Kidney glomerular epithelial cell (primary cell): Measurements from ENCODE around the gene TARS3.

Experiments used
- DNase-seq: peaks from one replicate; lab custom pipeline; 2025; lab: John Stamatoyannopoulos, UW

The TARS3 gene

GRCh38 chr15:101698314-101698713 lies 26.0 kb downstream of the TARS3 start:
- DNase-seq: no peak

GRCh38 chr15:101697488-101697887 lies 26.8 kb downstream of the TARS3 start:
- DNase-seq: no peak

- no peak for DNase-seq
Observed at GRCh38 chr15:101696829-101697228, 27.4 kb downstream of the TARS3 start.

- no peak for DNase-seq
Observed at GRCh38 chr15:101694261-101694660, 30.0 kb downstream of the TARS3 start.

- DNase-seq: no peak
Observed at GRCh38 chr15:101692801-101693598, 31.3 kb downstream of the TARS3 start.

DNA sequence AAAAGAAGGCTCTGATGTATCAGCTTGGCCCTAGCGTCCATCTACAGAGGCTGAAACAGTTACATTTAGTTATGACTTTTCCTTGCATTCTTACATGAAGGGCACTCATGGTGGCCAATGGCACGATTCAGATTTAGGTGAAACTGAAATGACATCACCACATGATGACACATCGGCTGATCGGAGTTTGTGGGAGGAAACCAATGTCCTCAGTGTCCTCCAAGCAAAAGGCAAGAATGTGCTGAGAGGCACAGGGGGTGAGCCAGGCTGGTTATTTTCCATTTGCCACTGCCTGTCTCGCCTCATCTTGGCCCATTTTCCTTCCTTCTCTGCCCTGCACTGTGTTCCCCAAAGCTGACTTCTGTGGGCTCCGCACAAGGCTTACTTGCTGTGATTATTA lies 34.4 kb downstream of the TARS3 start:
- DNase-seq: no peak

- no peak for DNase-seq
Observed at GRCh38 chr15:101686718-101687117, 37.6 kb downstream of the TARS3 start.

DNA sequence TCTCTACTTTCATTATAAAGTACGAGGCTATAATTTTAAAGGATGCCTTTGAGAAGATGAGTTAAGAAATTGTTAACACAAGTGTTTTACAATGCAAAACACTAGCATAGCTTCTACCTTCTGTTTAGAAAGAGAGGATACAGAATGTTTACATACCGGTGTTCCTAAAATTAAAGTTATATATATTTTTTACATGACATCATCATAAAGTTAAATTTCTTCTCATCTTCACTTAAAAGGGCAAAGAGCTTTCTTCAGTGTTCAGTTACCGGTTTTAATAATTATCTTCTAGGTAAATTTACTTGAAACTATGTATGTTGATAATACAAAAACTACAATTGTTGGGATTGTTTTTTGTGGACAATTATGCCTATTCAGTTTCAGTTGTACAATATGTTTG lies 39.4 kb downstream of the TARS3 start:
- no peak for DNase-seq

- peak; percentile 15 for DNase-seq
Observed at GRCh38 chr15:101684384-101684783, 39.9 kb downstream of the TARS3 start.

GRCh38 chr15:101679806-101680205 lies 44.5 kb downstream of the TARS3 start:
- no peak for DNase-seq

DNA sequence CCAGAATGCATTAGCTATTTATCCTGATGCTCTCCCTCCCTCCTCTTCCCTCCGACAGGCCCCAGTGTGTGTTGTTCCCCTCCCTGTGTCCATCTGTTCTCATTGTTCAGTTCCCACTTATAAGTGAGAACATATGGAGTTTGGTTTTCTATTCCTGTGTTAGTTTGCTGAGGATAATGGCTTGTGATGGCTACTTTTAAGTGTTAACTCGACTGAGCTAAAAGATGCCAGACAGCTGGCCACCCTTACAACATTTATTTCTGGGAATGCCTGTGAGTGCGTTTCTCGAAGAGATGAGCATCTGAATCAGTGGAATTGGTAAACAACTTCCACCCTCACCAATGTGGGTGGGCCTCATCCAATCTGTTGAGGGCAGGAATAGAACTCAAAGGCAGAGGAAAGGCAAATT lies 47.3 kb downstream of the TARS3 start:
- DNase-seq: no peak

GRCh38 chr15:101675796-101676582 lies 48.3 kb downstream of the TARS3 start:
- peak; percentile 62 for DNase-seq

GRCh38 chr15:101675015-101675414 lies 49.3 kb downstream of the TARS3 start:
- DNase-seq: no peak

GRCh38 chr15:101672298-101672697 lies 52.0 kb downstream of the TARS3 start:
- no peak for DNase-seq

DNA sequence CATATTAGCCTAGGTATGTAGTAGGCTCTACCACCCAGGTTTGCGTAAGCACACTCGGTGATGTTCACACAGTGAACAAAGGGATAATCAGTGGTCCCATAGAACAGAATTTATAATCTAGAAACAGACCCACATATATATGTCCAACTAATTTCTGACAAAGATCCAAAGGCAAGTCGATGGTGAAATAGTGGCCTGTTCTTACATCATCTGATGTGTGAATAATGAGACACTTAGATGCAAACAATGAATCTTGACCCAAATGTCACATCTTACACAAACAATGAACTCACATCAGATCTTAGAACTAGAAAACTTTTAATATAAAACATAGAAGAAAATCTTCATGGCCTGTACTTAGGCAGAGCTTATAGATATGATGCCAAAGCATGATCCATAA lies 54.5 kb downstream of the TARS3 start:
- no peak for DNase-seq

- no peak for DNase-seq
Observed at GRCh38 chr15:101667881-101668280, 56.4 kb downstream of the TARS3 start.

GRCh38 chr15:101664303-101664913 lies 59.9 kb downstream of the TARS3 start:
- no peak for DNase-seq

GRCh38 chr15:101662203-101662602 lies 62.1 kb downstream of the TARS3 start:
- no peak for DNase-seq

GRCh38 chr15:101660005-101660404 lies 64.3 kb downstream of the TARS3 start:
- DNase-seq: no peak

DNA sequence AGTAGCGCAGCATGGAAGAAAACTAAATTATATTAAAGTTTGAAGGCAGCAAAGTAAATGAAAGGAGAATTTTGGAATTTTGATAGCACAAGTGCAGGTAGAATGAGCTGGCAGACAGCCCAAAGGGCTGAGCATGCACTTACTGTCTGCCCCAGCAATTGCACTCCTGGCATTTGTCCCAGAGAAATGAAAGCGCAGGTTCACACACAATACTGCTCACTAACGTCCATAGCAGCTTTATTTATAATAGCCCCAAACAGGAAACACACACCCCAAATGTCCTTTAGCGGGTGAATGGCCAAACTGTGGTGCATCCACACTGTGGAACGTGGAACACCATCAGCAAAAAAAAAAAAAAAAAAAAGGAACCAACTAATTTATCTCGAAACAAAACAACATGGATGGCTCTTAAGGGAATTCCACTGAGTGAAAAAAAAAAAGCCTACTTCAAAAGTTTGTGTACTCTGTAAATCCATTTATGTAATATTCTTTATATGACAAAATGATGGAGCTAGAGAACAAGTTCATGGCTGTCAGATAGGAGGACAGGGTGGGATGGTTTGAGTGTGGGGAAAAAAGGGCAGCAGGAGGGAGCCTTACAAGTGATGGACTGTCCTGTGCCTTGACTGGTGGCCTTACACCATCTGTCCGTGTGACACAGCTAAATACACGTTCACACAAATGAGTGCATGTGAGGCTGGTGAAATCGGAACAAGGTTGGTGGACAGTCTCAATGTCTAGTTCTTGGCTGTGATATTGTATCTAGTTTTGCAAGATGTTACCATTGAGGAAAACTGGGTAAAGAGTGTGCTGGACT lies 66.1 kb downstream of the TARS3 start:
- no peak for DNase-seq

DNA sequence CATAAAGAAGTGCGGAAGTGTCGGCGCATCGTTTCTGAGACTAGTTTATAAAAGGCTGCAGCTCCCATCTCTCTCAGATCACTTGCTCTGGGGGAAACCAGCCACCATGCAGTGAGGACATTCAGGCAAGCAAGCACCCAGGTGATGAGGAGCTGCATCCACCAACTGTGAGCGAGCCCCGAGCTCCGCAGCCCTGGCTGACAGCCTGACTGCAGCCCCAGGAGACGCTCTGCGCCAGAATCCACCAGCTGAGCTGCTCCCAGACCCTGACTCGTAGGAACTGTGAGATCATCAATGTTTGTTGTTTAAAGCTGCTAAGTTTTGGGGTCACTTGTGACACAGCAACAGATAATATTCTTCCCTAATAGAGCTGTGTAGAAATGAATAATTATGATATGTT lies 67.1 kb downstream of the TARS3 start:
- DNase-seq: no peak
